ENCODE results near the gene RBM24.

Gene RBM24

DNA sequence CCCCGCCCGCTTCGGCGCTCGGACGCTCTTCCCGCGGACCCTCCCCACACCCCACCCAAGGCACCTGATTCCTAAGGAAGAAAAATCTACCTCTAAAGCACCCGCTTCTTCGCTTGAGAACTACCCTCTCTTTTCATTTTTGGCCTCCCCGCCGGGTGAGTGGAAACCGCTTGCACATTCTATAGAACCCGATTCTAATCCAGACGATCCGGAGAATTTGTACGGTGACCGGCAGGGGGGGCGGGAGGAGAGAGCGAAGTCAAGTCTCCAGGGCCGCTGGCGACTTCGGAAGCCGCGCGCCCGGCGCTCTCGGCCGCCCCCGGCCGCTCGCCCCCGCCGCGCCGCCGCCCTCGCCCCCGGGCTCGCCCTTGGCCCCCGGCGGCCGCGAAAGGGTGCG is at the start of gene RBM24:
Gene RBM24 (plus strand): TSS at position 262 of the 397 bp plus-strand sequence. CDS start 221 bp downstream, outside the sequence.
- DNase-seq = peak in 22 of 51 donors; percentile 8 to 46 (median 22)

DNA sequence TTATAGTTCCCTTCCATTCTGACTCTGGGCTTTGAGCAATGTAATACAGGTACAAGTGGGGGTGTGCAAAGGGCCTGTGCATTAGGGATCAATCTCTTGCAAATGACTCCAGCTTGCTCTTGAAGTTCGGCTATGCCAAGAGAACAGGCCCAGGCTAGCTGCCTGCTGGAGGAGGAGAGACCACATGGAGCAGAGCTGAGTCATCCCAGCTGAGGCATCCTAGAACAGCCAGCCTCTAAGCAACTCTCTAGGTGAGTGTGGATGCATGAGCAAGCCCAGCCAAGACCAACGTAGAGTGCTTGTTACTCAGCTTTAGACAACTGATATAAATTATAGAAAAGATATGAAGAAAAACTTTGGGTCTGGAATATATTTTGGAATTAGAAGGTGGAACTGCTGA is 47.6 kb upstream of the RBM24 start:
- DNase-seq = no peak

DNA sequence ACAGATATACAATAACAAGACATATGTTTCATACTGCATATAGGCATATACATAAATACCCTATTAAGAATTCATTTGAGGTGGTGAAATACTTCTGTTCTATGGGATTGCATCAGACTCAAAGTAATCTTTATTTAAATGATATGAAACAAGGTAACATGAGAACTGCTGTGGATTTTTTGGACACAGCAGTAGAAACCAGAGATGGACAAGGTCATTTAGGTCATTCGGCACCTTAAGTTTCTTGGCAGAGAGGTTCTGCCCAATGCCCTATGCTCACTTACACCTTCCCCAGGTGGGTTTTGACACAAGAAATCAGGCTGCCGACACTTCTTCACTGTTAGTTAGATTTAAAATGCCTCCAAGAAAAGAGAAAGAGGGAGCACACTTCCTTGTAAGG is 43.9 kb upstream of the RBM24 start:
- no peak for DNase-seq

DNA sequence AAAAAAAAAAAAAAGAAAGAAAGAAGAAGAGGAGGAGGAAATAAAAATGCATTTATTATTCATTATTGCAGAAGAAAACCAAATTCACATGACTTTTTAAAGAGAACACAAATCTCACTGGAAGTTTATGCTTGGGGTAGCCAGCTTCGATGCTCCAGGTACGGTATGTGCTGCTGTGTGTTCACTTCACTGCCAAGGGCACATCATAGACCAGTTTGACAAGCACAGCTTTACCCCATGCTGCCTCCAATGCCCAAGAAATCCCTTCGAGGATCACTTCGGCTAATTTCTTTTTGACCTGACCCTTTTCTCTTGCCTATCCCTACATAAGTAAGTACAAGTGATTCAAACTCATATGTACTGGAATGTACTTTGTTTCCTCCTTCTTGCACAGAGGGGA is 41.9 kb upstream of the RBM24 start:
- DNase-seq = no peak

DNA sequence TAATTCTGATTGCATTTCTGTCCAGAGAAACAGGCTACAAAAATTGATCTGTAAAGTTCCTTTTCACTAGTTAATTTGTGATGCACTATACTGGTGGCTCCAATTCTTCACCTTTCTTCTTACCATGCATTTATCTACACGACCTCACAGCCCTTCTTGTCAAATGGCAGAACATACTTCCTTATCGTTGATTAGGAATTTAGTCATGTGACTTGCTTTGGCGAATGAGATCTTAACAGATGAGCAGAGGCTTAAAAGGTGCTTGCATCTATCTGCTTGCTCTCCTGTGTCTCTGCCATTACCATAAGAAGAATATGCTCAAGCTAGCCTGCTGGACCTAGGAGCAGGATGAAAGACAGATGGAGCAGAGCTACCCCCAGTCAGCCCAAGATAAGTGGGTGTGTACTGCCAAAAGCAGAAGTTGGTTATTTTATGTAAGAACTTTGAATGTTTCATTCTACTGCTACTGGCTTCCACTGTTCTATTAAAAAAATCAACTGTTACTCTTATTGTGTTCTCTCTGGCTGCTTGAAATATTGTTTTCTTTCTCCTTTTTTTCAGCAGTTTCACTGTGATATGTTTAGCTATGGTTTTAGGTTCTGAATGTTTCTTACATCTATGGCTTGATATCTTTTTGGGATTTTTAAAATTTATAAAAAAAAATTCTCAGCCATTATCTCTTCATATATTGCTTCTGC is 40.2 kb upstream of the RBM24 start:
- no peak for DNase-seq

DNA sequence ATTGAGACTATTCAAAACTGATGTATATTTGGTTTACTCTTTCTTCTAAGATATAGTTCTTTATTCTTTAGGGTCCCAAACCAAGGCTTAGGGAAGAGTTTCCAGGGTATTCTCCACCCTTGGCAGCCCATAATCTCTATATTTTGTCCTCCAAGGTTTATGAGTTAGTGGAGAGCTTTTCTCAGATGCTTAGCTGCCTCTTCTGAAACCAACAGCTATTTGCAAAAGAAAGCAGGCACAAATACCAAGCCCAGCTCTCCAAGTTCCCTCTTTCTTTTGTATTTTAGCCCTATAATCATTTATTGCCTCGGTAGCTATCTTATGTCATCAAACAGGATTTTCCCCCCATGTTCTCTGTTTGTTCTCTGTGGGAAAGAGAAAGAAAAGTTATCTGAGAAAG is 39.1 kb upstream of the RBM24 start:
- DNase-seq = no peak

DNA sequence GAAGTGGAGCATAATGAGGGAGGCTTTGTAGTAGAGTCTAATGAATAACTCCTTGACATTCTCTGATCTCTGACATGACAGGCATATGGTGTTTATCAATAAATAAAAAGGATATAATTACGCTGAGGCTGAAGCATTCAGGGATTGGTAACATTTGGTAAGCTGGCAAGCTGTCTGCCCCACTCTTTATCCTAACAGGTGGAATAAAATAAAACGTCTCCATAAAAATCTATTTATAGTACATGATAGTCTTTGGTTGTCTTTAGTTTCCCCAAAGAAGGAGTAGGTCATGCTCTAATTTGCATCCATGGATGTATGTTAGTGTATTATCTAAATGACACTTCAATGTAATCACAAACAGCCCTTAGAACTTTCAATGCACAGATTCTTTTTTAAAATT is 30.9 kb upstream of the RBM24 start:
- no peak for DNase-seq

DNA sequence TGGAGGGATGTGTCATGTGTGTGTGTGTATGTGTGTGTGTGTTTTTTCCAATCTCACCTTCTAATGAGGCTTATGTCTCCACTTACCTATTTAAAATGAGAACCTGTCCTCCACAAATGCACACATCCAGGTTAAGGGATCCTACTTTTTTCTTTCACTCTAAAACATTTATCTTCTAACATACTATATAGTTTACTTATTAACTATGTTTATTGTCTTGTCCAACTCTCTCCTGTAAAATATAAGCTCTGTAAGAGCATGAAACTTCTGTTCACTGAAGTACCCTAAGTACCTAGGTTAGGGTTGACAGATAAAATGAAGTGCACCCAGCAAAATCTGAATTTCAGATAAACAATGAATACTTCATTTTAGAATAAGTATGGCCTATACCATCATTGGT is 29.2 kb upstream of the RBM24 start:
- DNase-seq = no peak

DNA sequence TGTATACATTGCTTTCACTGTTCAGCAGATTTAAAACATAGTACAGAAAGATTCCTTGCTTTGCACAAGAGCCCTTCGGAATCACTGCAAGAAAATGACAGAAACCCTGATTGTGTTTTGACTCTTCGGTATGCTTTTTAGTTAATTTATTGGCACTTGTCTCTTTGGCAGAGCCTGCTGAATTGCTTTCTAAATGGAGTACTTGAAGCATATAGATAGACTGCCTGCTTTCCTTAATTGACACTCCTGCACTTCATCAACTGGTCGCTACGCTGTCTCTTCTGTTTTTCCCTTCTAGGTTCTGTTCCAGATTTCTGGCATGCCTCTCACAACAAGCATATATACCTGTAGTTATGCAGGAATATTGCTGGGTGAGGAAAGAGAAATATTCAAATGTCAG is 22.4 kb upstream of the RBM24 start:
- DNase-seq = no peak

DNA sequence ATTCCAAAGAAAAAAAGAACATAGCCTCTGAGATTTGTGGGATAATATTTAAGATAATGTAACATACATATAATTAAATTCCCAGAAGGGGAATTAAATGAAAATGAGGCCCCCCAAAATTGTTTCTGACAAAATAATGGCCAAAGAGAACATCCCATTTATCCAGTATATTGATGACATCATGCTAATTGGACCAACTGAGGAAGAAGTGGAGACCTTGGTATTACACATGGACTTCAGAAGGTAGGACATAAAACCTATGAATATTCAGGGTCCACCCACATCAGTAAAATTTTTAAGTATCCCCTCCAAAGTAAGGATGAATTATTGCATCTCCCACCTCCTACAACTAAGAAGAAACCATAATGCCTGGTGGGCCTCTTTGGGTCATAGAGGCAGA is 15.6 kb upstream of the RBM24 start:
- no peak for DNase-seq

DNA sequence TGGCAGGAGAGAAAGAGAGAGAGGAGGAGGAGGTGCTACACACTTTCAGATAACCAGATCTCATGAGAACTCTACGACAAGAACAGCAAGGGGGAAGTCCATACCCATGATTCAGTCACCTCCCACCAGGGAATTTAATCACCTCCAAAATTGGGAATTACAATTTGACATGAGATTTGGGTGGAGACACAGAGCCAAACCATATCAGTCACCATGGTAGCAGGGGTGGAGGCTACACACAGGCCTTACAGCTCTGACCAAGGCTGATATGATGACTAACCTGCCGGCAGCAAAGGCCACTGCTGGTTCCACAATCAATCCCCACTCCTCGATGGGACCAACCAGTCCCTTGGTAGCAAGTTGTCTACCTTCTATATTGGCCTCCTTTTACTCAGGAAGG is 13.6 kb upstream of the RBM24 start:
- DNase-seq = no peak

DNA sequence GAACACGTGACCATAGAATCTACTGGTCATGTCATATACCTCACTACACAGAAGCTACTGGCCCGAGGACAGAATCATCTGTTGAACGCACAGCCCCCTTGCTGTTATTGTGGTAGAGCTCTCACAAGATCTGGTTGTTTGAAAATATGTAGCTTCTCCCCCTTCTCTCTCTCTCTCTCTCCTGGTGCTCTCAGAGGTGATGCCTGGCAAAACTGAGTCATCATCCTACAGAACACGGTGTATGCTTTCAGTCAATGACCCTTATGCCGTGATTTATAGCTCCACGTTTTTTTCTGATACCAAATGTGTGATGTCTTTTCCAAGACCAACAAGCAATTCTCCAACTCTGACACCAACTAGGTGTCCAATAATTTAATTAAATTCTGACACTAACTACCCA is 13.0 kb upstream of the RBM24 start:
- DNase-seq = no peak

DNA sequence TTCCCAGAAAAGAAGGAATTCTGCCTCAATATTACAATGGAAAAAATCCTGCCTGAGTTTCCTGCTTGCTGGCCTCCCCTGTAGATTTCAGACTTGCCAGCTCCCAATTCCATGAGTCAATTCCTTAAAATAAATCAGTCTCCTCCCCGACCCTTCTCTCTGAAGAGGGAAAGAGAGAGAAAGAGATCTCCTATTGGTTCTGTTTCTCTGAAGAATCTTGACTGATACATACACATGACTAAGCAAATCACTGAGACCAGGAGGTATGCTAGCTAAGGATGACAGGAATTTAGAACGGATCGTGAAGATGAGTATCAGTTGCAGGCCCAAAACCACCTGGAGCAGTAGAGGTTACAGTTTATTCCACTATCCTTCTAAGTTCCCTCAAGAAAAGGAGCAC is 11.3 kb upstream of the RBM24 start:
- DNase-seq = no peak

DNA sequence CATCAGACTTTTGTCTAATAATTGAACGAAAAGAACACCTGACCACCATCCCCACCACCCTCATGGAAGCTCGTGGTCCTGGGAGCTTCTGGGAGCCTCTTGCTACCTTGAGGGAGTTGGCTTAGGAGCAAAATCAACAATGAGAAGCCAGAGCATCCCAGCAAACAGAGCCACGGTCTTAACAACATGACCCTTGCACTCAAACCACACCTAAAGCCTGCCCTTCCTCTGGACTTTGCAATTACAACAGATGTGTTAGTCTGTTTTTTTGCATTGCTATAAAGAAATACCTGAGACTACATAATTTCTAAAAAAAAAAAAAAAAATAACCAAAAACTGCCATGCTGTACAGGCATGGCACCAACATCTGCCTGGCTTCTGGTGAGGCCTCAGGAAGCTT is 9.5 kb upstream of the RBM24 start:
- DNase-seq = no peak

DNA sequence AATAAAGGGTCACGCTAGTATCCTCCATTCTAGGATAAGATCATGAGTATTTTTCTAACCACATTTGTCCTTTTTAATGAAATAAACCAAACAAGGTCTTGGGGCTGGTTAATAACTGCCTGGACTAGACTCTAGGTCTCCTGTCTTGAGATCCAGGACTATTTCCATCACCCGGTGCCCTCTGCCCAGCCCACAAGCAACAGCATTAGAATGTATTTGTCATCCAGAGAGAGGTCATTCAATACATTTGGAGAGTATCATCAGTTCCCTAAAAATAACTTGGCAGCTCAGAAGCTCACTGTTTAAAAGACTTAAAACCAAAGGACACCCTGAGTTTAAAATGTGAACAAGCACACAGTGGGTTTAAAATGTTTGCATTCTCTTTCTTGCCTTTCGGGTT is 4.4 kb upstream of the RBM24 start:
- DNase-seq = no peak

DNA sequence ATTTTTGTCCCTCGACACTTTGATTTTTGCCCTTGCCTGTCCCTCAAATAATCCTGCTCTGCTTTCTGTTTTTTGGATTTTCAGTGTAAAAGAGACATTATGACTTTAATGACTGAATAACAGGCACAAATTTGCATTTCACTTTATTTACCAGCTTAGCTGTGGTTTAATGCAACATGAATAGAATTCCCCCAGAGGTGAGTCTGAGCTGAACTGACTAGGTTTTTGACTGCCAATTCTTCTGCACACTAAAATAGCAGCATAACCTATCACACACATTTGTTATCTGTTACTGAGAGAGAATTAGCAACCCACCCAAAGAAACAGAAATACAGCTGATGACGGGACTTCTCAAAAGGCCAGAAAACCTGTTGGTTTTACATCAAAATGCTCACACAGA is 3.9 kb upstream of the RBM24 start:
- DNase-seq = no peak

DNA sequence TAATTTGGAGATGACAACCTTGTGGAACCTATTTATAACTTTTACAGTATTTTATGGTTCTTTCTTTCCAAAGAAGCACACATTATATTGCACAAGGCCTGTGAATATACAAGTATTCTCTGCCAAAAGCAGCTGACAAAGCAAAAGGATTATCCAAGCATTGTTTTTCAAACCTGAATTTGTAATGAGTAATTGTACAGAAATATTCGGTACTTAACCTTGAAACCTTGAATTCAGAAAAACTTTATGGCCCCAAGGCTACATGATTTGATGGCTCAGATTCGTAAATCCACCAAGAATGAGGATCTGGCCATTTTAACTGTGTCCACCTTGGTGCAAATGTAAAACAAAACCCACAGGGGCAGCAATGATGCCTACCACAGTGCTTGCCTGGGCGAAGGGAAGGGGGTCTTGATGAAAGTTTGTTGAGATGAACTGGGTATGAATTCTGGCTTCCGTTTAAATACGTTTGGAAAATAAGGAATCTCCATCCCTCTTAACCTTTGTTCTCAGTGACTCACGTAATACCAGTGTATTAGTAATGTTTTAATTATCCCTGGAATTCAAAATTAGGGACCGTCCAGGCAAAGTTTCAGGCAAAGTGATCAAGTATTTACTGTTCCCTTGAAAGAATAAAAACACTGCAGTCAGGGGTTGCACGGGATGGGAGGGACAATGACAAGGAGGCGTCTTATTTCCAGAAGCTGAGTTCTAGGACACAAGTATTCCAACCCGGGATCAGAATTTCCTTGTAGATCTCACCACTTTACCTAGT is 2.7 kb upstream of the RBM24 start:
- DNase-seq = peak in 1 of 51 donors; percentile 28

DNA sequence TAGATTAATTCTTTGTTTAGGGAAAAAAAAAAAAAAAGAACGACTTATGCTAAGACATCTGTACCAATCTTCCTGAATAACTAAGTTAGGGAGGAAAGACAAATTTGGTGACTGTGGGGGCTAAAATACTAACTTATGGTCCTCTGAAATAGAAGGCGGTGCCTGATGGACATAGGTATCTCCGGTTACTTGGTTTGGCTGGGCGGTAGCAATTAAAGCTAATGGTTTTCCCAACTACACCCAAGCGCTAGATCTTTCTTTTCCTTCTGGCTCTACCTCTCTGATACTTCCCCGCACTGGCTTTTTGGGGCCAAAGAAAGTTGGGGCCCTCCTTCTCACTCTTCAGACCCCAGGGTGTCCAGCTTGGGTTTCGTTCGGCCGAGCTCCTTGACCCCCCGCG is 1.0 kb upstream of the RBM24 start:
- no peak for DNase-seq

DNA sequence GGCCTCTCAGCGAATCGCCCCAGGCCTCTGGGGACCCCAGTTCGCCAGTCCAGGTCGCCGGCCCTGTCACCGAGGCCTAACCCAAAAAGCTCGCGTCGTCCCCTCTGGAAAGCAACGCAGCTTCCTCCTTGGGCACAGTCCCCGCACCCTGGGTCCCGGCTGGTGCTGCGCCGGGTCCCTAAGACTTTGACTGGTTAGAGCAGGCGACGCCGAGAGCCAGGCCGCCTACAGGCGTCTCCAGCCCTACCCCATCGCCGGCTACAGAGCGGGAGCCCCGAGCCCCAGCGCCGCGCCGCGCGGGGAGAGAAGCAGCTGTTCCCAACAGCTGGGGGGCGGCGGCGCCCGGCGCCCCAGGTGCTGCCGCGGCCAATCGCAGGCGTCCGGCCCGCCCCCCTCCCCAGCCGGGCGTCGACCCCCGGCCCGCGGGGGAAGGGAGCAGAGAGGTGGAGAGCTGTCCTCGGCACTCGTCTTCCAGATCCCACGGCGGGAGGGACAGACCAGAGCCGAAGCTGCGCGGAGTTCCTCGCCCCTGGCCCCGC is 540 bp upstream of the RBM24 start:
- DNase-seq = peak in 16 of 51 donors; percentile 4 to 54 (median 22)

DNA sequence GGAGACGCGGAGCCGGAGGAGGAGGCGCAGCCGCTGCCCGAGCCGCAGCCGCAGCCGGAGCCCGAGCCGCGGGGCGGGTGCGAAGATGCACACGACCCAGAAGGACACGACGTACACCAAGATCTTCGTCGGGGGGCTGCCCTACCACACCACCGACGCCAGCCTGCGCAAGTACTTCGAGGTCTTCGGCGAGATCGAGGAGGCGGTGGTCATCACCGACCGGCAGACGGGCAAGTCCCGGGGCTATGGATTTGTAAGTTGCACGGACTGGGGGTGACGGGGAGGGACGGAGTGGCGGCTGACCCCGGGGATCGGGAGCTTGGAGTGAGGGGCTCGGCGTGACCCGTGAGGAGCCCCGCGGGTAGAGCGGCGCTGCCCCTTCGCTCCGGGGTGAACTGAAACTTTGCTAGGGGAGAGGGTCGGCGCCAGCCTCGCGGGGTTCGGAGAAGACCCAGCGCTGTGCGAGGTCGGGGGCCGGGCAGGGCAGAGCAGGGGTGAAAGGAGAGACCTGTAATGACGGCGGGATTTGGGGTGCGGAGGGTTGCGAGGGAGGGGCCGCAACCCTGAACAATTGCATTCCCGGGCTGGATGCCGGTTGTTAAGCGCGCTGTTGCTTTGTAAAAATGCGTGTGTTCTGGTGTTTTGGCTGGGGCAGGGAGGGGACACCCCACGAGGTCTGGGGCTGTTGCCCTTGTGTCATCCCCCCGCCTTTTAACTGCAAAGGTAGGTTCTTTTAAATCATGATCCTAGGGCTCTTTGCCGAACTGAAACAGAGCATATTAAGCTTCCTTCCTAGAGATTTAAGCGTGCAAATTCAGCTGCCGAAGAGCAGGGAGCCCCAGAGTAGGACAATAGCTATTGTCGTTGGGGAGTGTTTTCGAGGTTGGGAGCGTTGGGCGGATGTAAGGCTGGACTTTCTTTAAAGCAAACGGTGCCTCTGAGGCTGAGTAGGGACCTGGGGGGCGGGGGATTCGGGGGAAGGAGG is 628 bp downstream of the RBM24 start:
- DNase-seq = peak in 8 of 51 donors; percentile 3 to 39 (median 20)

DNA sequence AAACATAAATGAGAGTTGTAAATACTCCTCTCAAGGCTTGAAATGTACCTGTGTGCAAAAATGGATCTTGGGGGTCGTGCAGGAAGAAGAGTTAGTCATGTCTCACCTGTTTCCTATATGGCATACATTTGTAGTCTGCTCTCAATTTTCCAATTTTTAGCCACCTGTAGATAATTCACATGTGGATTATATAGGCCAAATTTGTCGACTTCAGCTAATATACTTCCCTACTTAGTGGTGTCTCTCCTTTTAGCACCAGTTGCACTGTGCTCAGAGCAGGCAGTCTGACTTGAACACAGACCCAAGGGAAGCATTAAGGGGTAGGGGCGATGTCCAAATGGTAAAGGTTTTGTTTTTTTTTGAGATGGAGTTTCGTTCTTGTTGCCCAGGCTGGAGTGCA is 1.9 kb downstream of the RBM24 start:
- DNase-seq = no peak

DNA sequence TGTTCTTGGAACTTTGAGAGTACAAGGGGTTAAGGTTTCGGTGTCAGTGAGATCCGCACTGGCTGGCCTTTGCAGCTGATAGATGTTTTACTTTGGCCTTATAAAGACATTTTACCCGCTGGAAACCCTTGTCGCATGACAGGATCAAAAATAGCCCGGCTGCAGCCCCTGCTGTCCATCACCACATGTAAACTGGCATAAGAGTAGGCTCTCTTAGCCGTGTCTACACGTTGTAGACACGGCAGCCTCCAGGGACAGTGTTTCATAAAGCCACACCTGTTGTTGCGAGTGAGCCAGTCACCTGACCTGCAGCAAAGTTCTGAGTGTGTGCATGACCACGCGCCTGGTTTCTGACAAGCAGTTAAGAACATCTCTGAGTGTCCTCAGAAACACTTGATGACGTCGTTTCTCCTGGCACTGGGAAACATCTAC is 8.5 kb downstream of the RBM24 start:
- peak in 5 of 51 donors; percentile 1 to 34 (median 5) for DNase-seq

Measured in hypothalamus (tissue), 51 donors.